Activated B cell treated with CpG ODN at 0.5 μM for 24 hours (primary cell): ENCODE data around the gene IFITM10. TPM values are rescaled to one million over a fixed set of nuclear protein-coding genes. Genes with fewer than 3 reads are reported as not detected.

ENCODE experiments used
- ATAC-seq: fragments of 200-7000 bp; cut with Tn5 transposase; one replicate; pipeline ENCODE4 v1.10.0; 2021; ENCODE audit warnings: low read depth, mild to moderate bottlenecking, moderate library complexity
- CTCF ChIA-PET: fragments of 350-600 bp; sonication (Branson Sonifier 250); formaldehyde crosslinking; loops from one replicate; lab custom pipeline; 2021; ENCODE audit warnings: antibody characterized with exemption; lab: Charles Lee
- POLR2A ChIA-PET: fragments of 350-600 bp; sonication (Branson Sonifier 250); formaldehyde crosslinking; loops from one replicate; lab custom pipeline; 2021; ENCODE audit warnings: antibody characterized with exemption; lab: Charles Lee
- DNase-seq: peaks from one replicate; pipeline ENCODE4 v3.0.0; 2022
- H3K27ac Mint-ChIP-seq: one replicate; pipeline ENCODE4 v1.8.0; 2020; ENCODE audit warnings: mixed read lengths
- H3K27me3 Mint-ChIP-seq: one replicate; pipeline ENCODE4 v1.8.0; 2021; ENCODE audit warnings: mixed read lengths
- H3K36me3 Mint-ChIP-seq: one replicate; pipeline ENCODE4 v1.8.0; 2021; ENCODE audit warnings: low read depth, mixed read lengths
- H3K4me1 Mint-ChIP-seq: one replicate; pipeline ENCODE4 v1.8.0; 2021; ENCODE audit warnings: mixed read lengths
- H3K4me3 Mint-ChIP-seq: one replicate; pipeline ENCODE4 v1.8.0; 2020; ENCODE audit warnings: mild to moderate bottlenecking, mixed read lengths
- H3K9me3 Mint-ChIP-seq: one replicate; pipeline ENCODE4 v1.8.0; 2020; ENCODE audit warnings: mixed read lengths
- intact Hi-C: fragments of 100-400 bp; cut with micrococcal nuclease; formaldehyde crosslinking; loops from one replicate; pipeline ENCODE4 v1.15.1; 2024
- total RNA-seq: library from RNA; stranded (reverse); gene quantifications from 2 replicates; pipeline ENCODE4 v1.2.3, GENCODE V29; 2022
- TF ChIP-seq, protein P1 (sequence below): fragments of 200-600 bp; IDR thresholded peaks from one replicate; pipeline ENCODE4 v1.8.0; 2022; ENCODE audit warnings: antibody characterized with exemption, mild to moderate bottlenecking

IFITM10 gene
- total RNA-seq, 1 donor from 2014 or later, result not detected

DNA sequence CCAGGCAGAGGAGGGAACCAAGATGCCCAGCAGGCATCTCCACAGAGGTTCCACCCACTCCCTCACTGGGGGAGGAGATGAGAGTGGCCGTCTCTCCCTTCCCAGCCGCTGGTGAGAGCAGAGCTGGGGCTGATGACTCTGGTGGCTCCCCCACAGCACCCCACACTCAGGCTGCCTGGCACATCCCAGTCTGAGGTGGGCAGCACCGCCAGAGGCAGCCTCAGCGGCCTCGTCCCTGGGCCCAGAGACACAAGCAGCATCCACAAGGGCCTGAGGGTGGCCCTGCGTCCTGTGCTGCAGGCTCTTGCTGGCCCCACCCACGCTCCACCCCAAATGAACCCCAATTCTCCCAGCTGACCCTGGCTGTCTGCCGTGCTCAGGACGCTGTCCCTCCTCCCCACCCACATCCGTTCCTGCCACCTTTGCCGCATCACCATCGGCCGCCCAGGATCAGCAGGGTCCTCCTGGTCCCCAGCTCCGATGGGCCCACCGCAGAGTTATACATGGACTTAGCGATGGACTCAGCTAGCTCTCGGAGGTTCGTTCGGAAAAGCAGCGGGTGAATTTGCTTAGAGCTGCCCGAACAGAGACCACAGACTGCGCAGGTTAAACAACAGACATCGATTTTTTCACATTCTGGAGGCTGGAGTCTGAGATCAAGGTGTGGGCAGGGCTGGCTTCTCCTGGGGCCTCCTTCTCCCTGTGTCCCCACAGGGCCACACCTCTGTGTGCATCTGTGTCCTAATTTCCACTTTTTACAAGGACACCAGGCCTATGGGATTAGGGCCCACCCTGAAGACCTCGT is 33.5 kb upstream of the IFITM10 start:
- Mint-ChIP-seq H3K9me3 (no peaks in the 10 kb centered on the region), H3K4me1 (peaks cover 13% of the 10 kb centered on the region), H3K27me3 (no peaks in the 10 kb centered on the region), H3K4me3 (no peak overlapping the region), H3K27ac (no peak overlapping the region), H3K36me3 (no peaks in the 10 kb centered on the region)
- intact Hi-C loops, result no loop called here
- POLR2A ChIA-PET, result no interaction called here
- TF ChIP-seq, protein P1, sequence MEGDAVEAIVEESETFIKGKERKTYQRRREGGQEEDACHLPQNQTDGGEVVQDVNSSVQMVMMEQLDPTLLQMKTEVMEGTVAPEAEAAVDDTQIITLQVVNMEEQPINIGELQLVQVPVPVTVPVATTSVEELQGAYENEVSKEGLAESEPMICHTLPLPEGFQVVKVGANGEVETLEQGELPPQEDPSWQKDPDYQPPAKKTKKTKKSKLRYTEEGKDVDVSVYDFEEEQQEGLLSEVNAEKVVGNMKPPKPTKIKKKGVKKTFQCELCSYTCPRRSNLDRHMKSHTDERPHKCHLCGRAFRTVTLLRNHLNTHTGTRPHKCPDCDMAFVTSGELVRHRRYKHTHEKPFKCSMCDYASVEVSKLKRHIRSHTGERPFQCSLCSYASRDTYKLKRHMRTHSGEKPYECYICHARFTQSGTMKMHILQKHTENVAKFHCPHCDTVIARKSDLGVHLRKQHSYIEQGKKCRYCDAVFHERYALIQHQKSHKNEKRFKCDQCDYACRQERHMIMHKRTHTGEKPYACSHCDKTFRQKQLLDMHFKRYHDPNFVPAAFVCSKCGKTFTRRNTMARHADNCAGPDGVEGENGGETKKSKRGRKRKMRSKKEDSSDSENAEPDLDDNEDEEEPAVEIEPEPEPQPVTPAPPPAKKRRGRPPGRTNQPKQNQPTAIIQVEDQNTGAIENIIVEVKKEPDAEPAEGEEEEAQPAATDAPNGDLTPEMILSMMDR, result no peak
- ATAC-seq (no peak), DNase-seq (no peak)
- CTCF ChIA-PET, result no interaction called here

DNA sequence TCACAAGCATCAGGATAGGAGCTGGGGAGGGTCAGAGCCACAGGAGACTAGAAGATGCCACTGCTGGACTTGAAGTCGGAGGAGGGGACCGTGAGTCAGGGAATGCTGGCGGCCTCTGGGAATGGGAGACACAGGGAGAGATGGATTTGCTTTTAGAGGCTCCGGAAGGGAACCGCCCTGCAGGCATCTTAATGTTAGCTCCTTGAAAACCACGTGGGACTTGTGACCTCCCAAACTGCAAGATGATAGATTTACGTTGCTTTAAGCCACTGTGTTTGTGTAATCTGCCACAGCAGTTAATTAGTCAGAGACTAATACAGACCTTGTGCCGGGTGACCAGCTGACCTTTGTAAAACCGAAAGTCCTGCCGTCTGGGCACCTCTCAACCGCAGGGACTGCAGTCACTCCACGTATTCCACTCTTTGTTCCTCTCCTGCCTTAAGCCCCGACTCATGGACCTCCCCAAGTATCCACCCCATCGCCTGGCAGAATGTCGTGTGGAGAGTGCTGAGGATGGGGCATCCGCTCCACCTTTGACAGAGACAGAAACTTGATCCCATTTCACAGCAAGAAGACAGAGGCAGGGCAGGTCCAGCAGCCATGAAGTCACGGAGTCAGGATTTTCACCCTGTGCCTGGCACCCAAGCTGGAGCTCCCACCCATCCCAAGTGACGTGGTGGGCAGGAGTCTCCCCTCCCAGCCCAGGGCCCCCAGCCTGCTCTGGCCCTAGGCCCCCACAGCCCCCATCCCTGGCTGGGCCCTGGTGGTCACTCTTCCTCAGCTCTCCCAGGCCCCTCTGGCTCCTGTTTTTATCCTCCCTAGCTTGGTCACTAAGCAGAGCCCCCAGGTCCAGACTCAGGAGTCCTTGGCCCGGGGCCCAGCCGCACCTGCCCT is 32.7 kb upstream of the IFITM10 start:
- no peaks in the 10 kb centered on the region for H3K27me3 Mint-ChIP-seq
- POLR2A ChIA-PET, result no interaction called here
- H3K4me1 Mint-ChIP-seq, result peaks cover 13% of the 10 kb centered on the region
- CTCF ChIA-PET, result no interaction called here
- H3K36me3 Mint-ChIP-seq, result no peaks in the 10 kb centered on the region
- TF ChIP-seq, protein P1, result no peak
- no peaks in the 10 kb centered on the region for H3K9me3 Mint-ChIP-seq
- H3K27ac Mint-ChIP-seq, result no peak overlapping the region
- no peak for DNase-seq
- no peak for ATAC-seq
- H3K4me3 Mint-ChIP-seq, result no peak overlapping the region
- intact Hi-C loops, result no loop called here

DNA sequence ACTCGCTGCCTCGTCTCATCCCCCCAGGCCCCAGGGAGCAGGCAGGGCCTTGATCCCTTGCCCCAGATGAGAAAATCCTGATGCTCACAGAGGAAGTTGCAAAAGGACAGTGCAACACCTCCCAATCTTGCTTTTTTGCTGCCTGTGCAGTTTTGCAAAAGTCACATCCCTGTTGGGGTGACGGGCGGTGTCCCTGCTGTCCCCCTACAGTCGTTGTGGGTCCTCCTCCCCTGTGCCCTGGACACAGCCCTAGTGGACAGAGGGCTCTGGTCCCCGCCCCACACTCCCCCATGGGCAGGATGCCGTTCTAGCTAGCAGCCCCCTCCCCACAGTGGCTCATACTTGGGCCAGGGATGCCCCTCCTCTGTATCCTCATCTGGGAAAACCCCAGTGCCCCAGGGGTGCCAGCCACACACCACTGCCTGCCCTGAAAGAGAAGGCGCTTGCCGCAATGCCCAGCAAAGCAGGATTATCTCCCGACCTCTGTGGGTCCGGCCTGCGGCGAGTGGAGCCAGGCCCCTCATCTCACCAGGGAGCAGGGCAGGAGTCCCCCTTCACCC is 31.7 kb upstream of the IFITM10 start:
- peaks cover 13% of the 10 kb centered on the region for H3K4me1 Mint-ChIP-seq
- no peak overlapping the region for H3K27ac Mint-ChIP-seq
- intact Hi-C loops, result no loop called here
- ATAC-seq, result no peak
- H3K9me3 Mint-ChIP-seq, result no peaks in the 10 kb centered on the region
- H3K4me3 Mint-ChIP-seq, result no peak overlapping the region
- ChIA-PET CTCF (no interaction called here), POLR2A (no interaction called here)
- DNase-seq, result no peak
- no peaks in the 10 kb centered on the region for H3K36me3 Mint-ChIP-seq
- no peaks in the 10 kb centered on the region for H3K27me3 Mint-ChIP-seq
- TF ChIP-seq, protein P1, result no peak

DNA sequence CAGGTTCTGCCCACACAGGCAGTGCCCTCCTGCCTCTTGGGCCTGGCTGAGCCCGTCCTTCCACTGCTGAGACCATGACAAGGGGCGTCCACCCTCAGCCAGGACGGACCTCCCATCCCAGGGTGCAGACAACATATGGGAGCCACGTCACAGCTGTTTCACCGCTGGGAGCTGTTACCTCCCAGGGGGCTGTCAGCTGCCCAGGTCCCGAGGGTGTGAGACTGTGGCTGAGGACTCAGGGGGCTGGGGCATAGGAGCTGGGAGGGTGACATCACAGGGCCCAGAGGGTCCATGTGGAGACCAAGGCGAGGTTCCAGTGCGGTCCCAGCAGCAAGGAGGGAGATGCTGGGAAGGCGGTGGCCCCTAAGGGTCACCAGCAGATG is 31.2 kb upstream of the IFITM10 start:
- POLR2A ChIA-PET, result no interaction called here
- DNase-seq (no peak), ATAC-seq (no peak)
- CTCF ChIA-PET, result no interaction called here
- peaks cover 4% of the 10 kb centered on the region for H3K27me3 Mint-ChIP-seq
- TF ChIP-seq, protein P1, result no peak
- no peaks in the 10 kb centered on the region for H3K9me3 Mint-ChIP-seq
- no peak overlapping the region for H3K4me3 Mint-ChIP-seq
- no peak overlapping the region for H3K27ac Mint-ChIP-seq
- no peaks in the 10 kb centered on the region for H3K36me3 Mint-ChIP-seq
- intact Hi-C loops, result no loop called here
- peaks cover 13% of the 10 kb centered on the region for H3K4me1 Mint-ChIP-seq
